K562 (cell line): ENCODE data around the gene DENND4C. TPM values are rescaled to one million over a fixed set of nuclear protein-coding genes. Genes with fewer than 3 reads are reported as not detected.

Experiments used
- BMI1 ChIP-seq: fragments of 150-350 bp; IDR thresholded peaks from 2 replicates; pipeline ENCODE4 v1.6.1; 2014; ENCODE audit warnings: low read length
- CAMTA2 ChIP-seq: fragments of 250-450 bp; sonication (Bioruptor Pico); conservative IDR thresholded peaks from 2 replicates; pipeline ENCODE4 v1.5.1; 2022
- CXXC5 ChIP-seq: fragments of 250-450 bp; sonication (Bioruptor Pico); IDR thresholded peaks from 2 replicates; pipeline ENCODE4 v1.8.0; 2022; ENCODE audit warnings: inconsistent platforms, mild to moderate bottlenecking, moderate library complexity
- FOSL1 ChIP-seq: fragments of 200-800 bp; sonication (Bioruptor generic); conservative IDR thresholded peaks from 2 replicates; pipeline ENCODE4 v1.6.1; 2016; ENCODE audit warnings: missing genetic modification characterization, missing compliant biosample characterization
- GTF2A2 ChIP-seq: IDR thresholded peaks from 2 replicates; pipeline ENCODE4 v1.6.1; 2016; ENCODE audit warnings: mild to moderate bottlenecking, missing genetic modification characterization, missing compliant biosample characterization
- HDAC1 ChIP-seq, 2 experiments: fragments of 450-650 bp; IDR thresholded peaks; 2 replicates each; pipeline ENCODE4 v1.6.1; 2016 to 2017; ENCODE audit warnings: inconsistent platforms in 1 of 2, mild to moderate bottlenecking in 1 of 2, moderate library complexity in 1 of 2
- HNRNPUL1 ChIP-seq: fragments of 200-400 bp; formaldehyde crosslinking; IDR thresholded peaks from 2 replicates; pipeline ENCODE4 v1.6.1; 2017; ENCODE audit warnings: low read length
- JUNB ChIP-seq: fragments of 450-650 bp; formaldehyde crosslinking; conservative IDR thresholded peaks from 2 replicates; pipeline ENCODE4 v1.4.0; 2020; ENCODE audit warnings: mild to moderate bottlenecking
- KDM2B ChIP-seq: fragments of 250-450 bp; sonication (Bioruptor Pico); IDR thresholded peaks from 2 replicates; pipeline ENCODE4 v1.8.0; 2021; ENCODE audit warnings: mild to moderate bottlenecking, moderate library complexity
- KHSRP ChIP-seq: fragments of 450-650 bp; IDR thresholded peaks from 2 replicates; pipeline ENCODE4 v1.6.1; 2017
- LARP7 ChIP-seq: fragments of 450-650 bp; IDR thresholded peaks from 2 replicates; pipeline ENCODE4 v1.6.1; 2016
- MCM7 ChIP-seq, 2 experiments: fragments of 450-650 bp; IDR thresholded peaks; 2 replicates each; pipeline ENCODE4 v1.6.1; 2016 to 2018
- MTA3 ChIP-seq: fragments of 450-650 bp; formaldehyde crosslinking; IDR thresholded peaks from 2 replicates; pipeline ENCODE4 v1.6.1; 2017; ENCODE audit warnings: mild to moderate bottlenecking, borderline replicate concordance
- OTX1 ChIP-seq: fragments of 450-650 bp; formaldehyde crosslinking; IDR thresholded peaks from 2 replicates; pipeline ENCODE4 v1.4.0; 2022; ENCODE audit warnings: mild to moderate bottlenecking
- SAFB2 ChIP-seq: fragments of 200-400 bp; formaldehyde crosslinking; IDR thresholded peaks from 2 replicates; pipeline ENCODE4 v1.6.1; 2018; ENCODE audit warnings: borderline replicate concordance, low read length, low read depth, moderate library complexity; ENCODE audit not compliant: severe bottlenecking
- SNIP1 ChIP-seq: fragments of 450-650 bp; IDR thresholded peaks from 2 replicates; pipeline ENCODE4 v1.7.1; 2017; ENCODE audit warnings: low read depth, mild to moderate bottlenecking
- SREBF2 ChIP-seq: sonication (generic); formaldehyde crosslinking; IDR thresholded peaks from 2 replicates; pipeline ENCODE4 v1.4.0; 2020; ENCODE audit warnings: mild to moderate bottlenecking, missing genetic modification reagents
- TGIF2 ChIP-seq: sonication (generic); formaldehyde crosslinking; IDR thresholded peaks from 2 replicates; pipeline ENCODE4 v1.8.1; 2022; ENCODE audit warnings: mild to moderate bottlenecking, missing genetic modification reagents, moderate library complexity
- ZC3H8 ChIP-seq: fragments of 450-650 bp; IDR thresholded peaks from 2 replicates; pipeline ENCODE4 v1.6.1; 2017
- ZNF165 ChIP-seq: fragments of 250-450 bp; sonication (Bioruptor Pico); IDR thresholded peaks from 2 replicates; pipeline ENCODE4 v1.4.0; 2020; ENCODE audit warnings: borderline replicate concordance
- ZNF184 ChIP-seq: sonication (generic); formaldehyde crosslinking; IDR thresholded peaks from 2 replicates; pipeline ENCODE4 v1.5.0; 2020; ENCODE audit warnings: missing genetic modification reagents
- ZNF239 ChIP-seq: fragments of 250-450 bp; sonication (Bioruptor Pico); IDR thresholded peaks from 2 replicates; pipeline ENCODE4 v1.4.0; 2020; ENCODE audit warnings: mild to moderate bottlenecking
- ZNF274 ChIP-seq: IDR thresholded peaks from 2 replicates; pipeline ENCODE4 v1.6.1; 2011; ENCODE audit warnings: low read depth, mild to moderate bottlenecking, low read length, moderate library complexity, borderline replicate concordance
- ZNF282 ChIP-seq: sonication (generic); formaldehyde crosslinking; IDR thresholded peaks from 2 replicates; pipeline ENCODE4 v1.8.1; 2023; ENCODE audit warnings: missing genetic modification reagents
- ZNF583 ChIP-seq: fragments of 250-450 bp; sonication (Bioruptor Pico); IDR thresholded peaks from 2 replicates; pipeline ENCODE4 v1.4.0; 2020
- ZNF589 ChIP-seq: fragments of 200-800 bp; sonication (Bioruptor generic); IDR thresholded peaks from 2 replicates; pipeline ENCODE4 v1.6.1; 2016; ENCODE audit warnings: low read depth, missing genetic modification characterization, missing compliant biosample characterization
- ZNF77 ChIP-seq: fragments of 250-450 bp; sonication (Bioruptor Pico); IDR thresholded peaks from 2 replicates; pipeline ENCODE4 v1.5.0; 2020
- polyA plus RNA-seq, 8 experiments: library from polyadenylated mRNA; depleted of rRNA in 4 of 8; stranded (reverse) in 5 of 8; unstranded in 3 of 8; fragments of >200 nt; fragmentation: Nextera tagmentation in 2 of 8; fragmentation: Illumina TruSeq in 1 of 8; extraction: Ambion mirVana in 2 of 8; extraction: Trizol in 1 of 8; gene quantifications; 2 replicates each; pipeline versions ENCODE4 v1.2.1 to v1.2.3, GENCODE V29; 2011 to 2014; ENCODE audit warnings: inconsistent platforms in 1 of 8, missing spikeins in 1 of 8
- total RNA-seq, 7 experiments: library from RNA; depleted of rRNA in 6 of 7; stranded (reverse); fragments of >200 nt in 6 of 7; fragmentation: Illumina TruSeq in 2 of 7; extraction: Trizol in 2 of 7; gene quantifications; 2 replicates each; pipeline versions ENCODE4 v1.2.1 to v1.2.3, GENCODE V29; 2011 to 2021; ENCODE audit warnings: low replicate concordance in 1 of 7
- TF ChIP-seq, protein P1 (sequence below), 2 experiments: fragments of 450-650 bp; conservative IDR thresholded peaks; 2 replicates each; pipeline ENCODE4 v1.6.1; 2017; ENCODE audit warnings: mild to moderate bottlenecking in 2 of 2, moderate library complexity in 2 of 2
- TF ChIP-seq, protein P2 (sequence below): fragments of 450-650 bp; IDR thresholded peaks from 2 replicates; pipeline ENCODE4 v1.6.1; 2017; ENCODE audit warnings: mild to moderate bottlenecking, moderate library complexity

DENND4C gene
- total and polyA plus RNA-seq, 9 of the 15 experiments (the other 6 are each of a cell fraction or from before 2014, with no cell fraction given), result 4.8 to 31.8 (median 13.9) TPM

DNA sequence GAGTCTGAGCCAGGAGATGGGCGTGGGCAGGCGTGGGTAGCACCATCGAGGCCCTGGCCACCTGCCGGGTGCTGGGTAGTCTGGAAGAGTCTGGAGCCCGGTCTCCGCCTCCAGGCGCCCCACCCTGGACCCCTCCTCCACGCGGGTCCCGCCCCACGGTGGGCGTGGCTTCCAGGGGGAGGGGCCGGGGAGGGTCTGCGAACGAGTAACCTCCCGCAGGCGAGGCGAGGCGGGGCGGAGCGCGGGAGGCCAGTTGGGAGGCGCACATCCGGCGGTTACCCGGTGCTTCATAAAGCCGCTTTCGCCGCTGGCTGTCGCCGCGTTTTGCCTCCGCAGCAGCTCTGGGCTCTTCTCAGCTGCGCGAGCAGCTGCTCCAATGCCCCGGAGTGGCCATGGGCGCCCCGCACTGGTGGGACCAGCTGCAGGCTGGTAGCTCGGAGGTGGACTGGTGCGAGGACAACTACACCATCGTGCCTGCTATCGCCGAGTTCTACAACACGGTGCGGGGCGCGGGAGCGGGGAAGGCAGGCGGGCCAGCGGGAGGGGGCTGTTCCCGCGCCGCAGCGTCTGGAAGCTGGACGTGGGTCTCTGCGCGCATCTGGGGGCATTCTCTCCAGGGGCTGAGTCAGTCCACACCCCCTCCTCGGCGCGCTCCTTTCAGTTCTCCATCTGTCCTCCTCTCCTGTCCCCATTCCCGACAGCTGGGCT is 178.4 kb downstream of the DENND4C start, which contains the start of gene ACER2 (continued):
- TF ChIP-seq ZC3H8 (no peak), ZNF583 (no peak), OTX1 (CRISPR knock-in tag) (no peak), CAMTA2 (CRISPR knock-in tag) (no peak), SNIP1 (no peak), ZNF589 (no peak), ZNF274 (no peak), KHSRP (no peak), BMI1 (no peak), ZNF165 (CRISPR knock-in tag) (no peak), KDM2B (CRISPR knock-in tag) (no peak), ZNF184 (CRISPR knock-in tag) (no peak), ZNF282 (CRISPR knock-in tag) (no peak), JUNB (no peak), CXXC5 (peak; percentile 67), FOSL1 (tag) (no peak), MTA3 (no peak), HDAC1 (IDR thresholded peaks at IDR 0.05) (peak in 1 of 2 experiments; percentile 60; a peak in 1 of 4 replicates), HNRNPUL1 (no peak), MCM7 (IDR thresholded peaks at IDR 0.05) (no peak), LARP7 (no peak), ZNF239 (no peak), SREBF2 (CRISPR knock-in tag) (no peak), SAFB2 (no peak), TGIF2 (0 out of 2 replicates have a peak, but pooled peaks have one; percentile 58), ZNF77 (CRISPR knock-in tag) (no peak), GTF2A2 (tag) (no peak)
- TF ChIP-seq, protein P1, sequence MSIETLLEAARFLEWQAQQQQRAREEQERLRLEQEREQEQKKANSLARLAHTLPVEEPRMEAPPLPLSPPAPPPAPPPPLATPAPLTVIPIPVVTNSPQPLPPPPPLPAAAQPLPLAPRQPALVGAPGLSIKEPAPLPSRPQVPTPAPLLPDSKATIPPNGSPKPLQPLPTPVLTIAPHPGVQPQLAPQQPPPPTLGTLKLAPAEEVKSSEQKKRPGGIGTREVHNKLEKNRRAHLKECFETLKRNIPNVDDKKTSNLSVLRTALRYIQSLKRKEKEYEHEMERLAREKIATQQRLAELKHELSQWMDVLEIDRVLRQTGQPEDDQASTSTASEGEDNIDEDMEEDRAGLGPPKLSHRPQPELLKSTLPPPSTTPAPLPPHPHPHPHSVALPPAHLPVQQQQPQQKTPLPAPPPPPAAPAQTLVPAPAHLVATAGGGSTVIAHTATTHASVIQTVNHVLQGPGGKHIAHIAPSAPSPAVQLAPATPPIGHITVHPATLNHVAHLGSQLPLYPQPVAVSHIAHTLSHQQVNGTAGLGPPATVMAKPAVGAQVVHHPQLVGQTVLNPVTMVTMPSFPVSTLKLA (conservative IDR thresholded peaks at IDR 0.05), result no peak; a peak in 2 of 4 replicates
- TF ChIP-seq, protein P2, sequence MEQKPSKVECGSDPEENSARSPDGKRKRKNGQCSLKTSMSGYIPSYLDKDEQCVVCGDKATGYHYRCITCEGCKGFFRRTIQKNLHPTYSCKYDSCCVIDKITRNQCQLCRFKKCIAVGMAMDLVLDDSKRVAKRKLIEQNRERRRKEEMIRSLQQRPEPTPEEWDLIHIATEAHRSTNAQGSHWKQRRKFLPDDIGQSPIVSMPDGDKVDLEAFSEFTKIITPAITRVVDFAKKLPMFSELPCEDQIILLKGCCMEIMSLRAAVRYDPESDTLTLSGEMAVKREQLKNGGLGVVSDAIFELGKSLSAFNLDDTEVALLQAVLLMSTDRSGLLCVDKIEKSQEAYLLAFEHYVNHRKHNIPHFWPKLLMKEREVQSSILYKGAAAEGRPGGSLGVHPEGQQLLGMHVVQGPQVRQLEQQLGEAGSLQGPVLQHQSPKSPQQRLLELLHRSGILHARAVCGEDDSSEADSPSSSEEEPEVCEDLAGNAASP, result no peak
